GM19395 (cell line): Measurements from ENCODE around the gene KRTAP12-2.

Experiments
- ATAC-seq: cut with Tn5 transposase; IDR thresholded peaks from one replicate; pipeline ENCODE4 v1.9.1; 2021; ENCODE audit warnings: mild to moderate bottlenecking, moderate library complexity; ENCODE audit not compliant: unreplicated experiment

KRTAP12-2 gene

GRCh38 chr21:44666401-44667320 lies at the start of gene KRTAP12-2:
TSS of gene KRTAP12-2 (minus strand) at chr21:44666927. CDS start at chr21:44666886, 41 bp downstream.
- ATAC-seq: no peak

- no peak for ATAC-seq
Observed at GRCh38 chr21:44714905-44715304, 48.2 kb upstream of the KRTAP12-2 start.

- ATAC-seq: no peak
Observed at GRCh38 chr21:44713846-44714245, 47.1 kb upstream of the KRTAP12-2 start.

GRCh38 chr21:44713130-44713529 lies 46.4 kb upstream of the KRTAP12-2 start:
- no peak for ATAC-seq

GRCh38 chr21:44712203-44713028 lies 45.7 kb upstream of the KRTAP12-2 start:
- ATAC-seq: no peak

- no peak for ATAC-seq
Observed at GRCh38 chr21:44711327-44712202, 44.8 kb upstream of the KRTAP12-2 start, which contains the start of gene TSPEAR. TSS of gene TSPEAR (minus strand) at chr21:44711572. CDS start at chr21:44711514, 58 bp downstream.

- no peak for ATAC-seq
Observed at GRCh38 chr21:44710756-44711326, 44.1 kb upstream of the KRTAP12-2 start.

- ATAC-seq: no peak
Observed at GRCh38 chr21:44710294-44710665, 43.6 kb upstream of the KRTAP12-2 start.

- ATAC-seq: no peak
Observed at GRCh38 chr21:44709426-44710293, 42.9 kb upstream of the KRTAP12-2 start.

- ATAC-seq: no peak
Observed at GRCh38 chr21:44708866-44709425, 42.2 kb upstream of the KRTAP12-2 start.

GRCh38 chr21:44708213-44708865 lies 41.6 kb upstream of the KRTAP12-2 start:
- ATAC-seq: no peak

GRCh38 chr21:44706706-44707581 lies 40.2 kb upstream of the KRTAP12-2 start:
- no peak for ATAC-seq

- ATAC-seq: no peak
Observed at GRCh38 chr21:44706026-44706705, 39.4 kb upstream of the KRTAP12-2 start.

GRCh38 chr21:44704636-44705001 lies 37.9 kb upstream of the KRTAP12-2 start:
- no peak for ATAC-seq

- ATAC-seq: no peak
Observed at GRCh38 chr21:44703731-44704635, 37.3 kb upstream of the KRTAP12-2 start.
